GM12874 (cell line): ENCODE results near the gene ZMIZ1.

Source experiments
- CTCF ChIP-seq: IDR thresholded peaks from 2 replicates; pipeline ENCODE4 v1.5.1; 2011; ENCODE audit warnings: low read depth, mild to moderate bottlenecking, control low read depth, low read length, moderate library complexity; ENCODE audit not compliant: insufficient read depth

ZMIZ1 gene

GRCh38 chr10:79052291-79053080 lies 16.3 kb upstream of the ZMIZ1 start:
- TF ChIP-seq CTCF = no peak

GRCh38 chr10:79053081-79053434 lies 15.7 kb upstream of the ZMIZ1 start:
- TF ChIP-seq CTCF = no peak

GRCh38 chr10:79053481-79054202 lies 15.1 kb upstream of the ZMIZ1 start:
- no peak for TF ChIP-seq CTCF

GRCh38 chr10:79054203-79055099 lies 14.3 kb upstream of the ZMIZ1 start:
- TF ChIP-seq CTCF = no peak

- TF ChIP-seq CTCF = no peak
Measured at GRCh38 chr10:79055100-79055782, 13.5 kb upstream of the ZMIZ1 start.

GRCh38 chr10:79055892-79056291 lies 12.9 kb upstream of the ZMIZ1 start:
- no peak for TF ChIP-seq CTCF

- no peak for TF ChIP-seq CTCF
Measured at GRCh38 chr10:79056361-79056735, 12.4 kb upstream of the ZMIZ1 start.
